ENCODE measurements around the gene NUDCD3. TPM values are rescaled to one million over a fixed set of nuclear protein-coding genes. Genes with fewer than 3 reads are reported as not detected.
A peak's percentile ranks its signal among the peaks of the same experiment; 100 is the strongest.

Gene NUDCD3
- total and polyA plus RNA-seq, 9 donors, result 60.0 to 90.4 (median 79.6) TPM

DNA sequence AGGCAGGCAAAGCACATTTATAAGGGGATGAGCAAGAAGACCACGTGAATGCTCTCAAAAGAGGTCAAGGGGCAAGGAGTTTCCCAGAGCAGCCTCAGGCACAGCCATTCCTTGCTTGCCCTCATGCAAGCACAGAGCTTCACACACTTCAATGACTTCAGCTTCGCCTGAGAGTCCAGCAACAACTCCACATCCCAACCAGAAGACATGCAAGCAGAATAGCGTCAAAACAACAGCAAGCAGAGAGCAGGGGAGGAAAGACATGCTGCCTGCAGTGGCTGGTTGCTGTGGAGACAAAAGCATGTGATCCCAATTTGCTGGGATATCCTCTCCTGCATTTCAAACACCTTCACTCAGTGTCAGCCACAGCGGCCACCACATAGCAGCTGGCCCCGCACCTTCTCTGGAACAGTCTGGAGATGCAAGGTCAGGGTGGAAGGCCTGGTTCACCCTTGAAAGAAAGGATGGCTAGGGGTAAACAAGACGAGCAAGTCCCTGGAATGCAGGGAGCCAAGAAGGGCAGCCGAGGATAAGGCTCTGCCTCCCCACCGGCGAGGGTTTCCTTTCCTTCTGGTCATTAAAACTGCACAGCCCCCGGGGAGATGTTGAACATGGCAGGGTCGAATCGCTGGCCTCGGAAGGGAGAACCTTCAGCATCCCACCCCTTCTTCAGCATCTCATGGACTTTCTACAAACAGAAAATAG is 104.9 kb downstream of the NUDCD3 start:
- H3K9me3 ChIP-seq (replicated peaks; ENCODE audit: control insufficient read depth, low read depth, low read length), result no peaks in the 10 kb centered on the region
- no peaks in the 10 kb centered on the region for H3K27me3 ChIP-seq (ENCODE audit: control insufficient read depth, insufficient read depth, low read length)
- peaks cover 16% of the 10 kb centered on the region for H3K4me1 ChIP-seq (ENCODE audit: control insufficient read depth, insufficient read depth, low read length)
- 75% methylated on average over 9 of the region's 13 CpGs for WGBS (ENCODE audit: insufficient coverage)
- DNase-seq, result no peak
- no peak overlapping the region for H3K27ac ChIP-seq (ENCODE audit: low read length)
- H3K4me3 ChIP-seq (ENCODE audit: low read length), result no peak overlapping the region
- peaks cover 71% of the 10 kb centered on the region for H3K36me3 ChIP-seq (ENCODE audit: control insufficient read depth, insufficient read depth, low read length)

DNA sequence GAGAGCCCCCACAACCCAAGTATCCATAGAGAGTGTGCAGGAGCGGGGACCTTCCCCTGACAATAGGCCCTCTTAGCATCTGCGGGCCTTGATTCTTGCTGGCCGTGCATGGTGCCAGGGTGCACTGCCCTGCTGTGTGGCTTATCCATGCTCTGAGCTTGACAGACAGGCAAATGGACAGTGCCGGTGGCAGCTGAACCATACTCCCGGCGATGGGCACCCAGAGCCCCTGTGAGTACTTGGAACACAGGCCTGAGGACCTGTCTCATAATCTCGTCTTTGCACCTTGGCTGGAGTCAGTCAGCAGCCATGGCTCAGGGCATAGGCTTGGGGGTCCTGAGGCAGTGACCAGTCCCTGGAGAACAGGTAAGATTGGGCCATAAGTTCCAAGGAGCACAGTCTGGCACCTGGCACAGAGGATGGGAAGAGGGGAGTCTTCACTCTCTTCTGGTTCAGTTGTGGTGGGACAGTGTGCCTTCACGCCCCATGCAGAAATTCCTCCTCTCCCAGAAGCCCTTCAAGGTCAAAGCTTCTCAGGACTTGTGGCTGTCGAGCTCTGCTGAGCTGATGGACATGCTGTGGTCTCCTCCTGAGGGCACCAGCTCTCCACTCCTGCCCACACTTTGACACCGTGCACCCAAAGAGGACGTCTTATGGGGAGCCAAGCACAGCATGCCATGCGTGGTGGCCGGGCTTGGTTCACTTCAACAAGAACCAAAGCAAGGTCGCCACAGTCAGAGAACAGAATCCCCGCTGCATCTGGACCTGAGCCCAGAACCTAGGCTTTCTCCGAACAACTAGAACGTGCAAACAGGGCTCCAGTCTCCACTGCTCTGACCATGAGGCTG is 105.6 kb downstream of the NUDCD3 start:
- WGBS (ENCODE audit: insufficient coverage), result 92% methylated on average over 17 of the region's 17 CpGs
- H3K27me3 ChIP-seq (ENCODE audit: control insufficient read depth, insufficient read depth, low read length), result no peaks in the 10 kb centered on the region
- no peaks in the 10 kb centered on the region for H3K9me3 ChIP-seq (replicated peaks; ENCODE audit: control insufficient read depth, low read depth, low read length)
- no peak overlapping the region for H3K4me3 ChIP-seq (ENCODE audit: low read length)
- H3K36me3 ChIP-seq (ENCODE audit: control insufficient read depth, insufficient read depth, low read length), result peaks cover 65% of the 10 kb centered on the region
- DNase-seq, result no peak
- peaks cover 16% of the 10 kb centered on the region for H3K4me1 ChIP-seq (ENCODE audit: control insufficient read depth, insufficient read depth, low read length)
- no peak overlapping the region for H3K27ac ChIP-seq (ENCODE audit: low read length)

DNA sequence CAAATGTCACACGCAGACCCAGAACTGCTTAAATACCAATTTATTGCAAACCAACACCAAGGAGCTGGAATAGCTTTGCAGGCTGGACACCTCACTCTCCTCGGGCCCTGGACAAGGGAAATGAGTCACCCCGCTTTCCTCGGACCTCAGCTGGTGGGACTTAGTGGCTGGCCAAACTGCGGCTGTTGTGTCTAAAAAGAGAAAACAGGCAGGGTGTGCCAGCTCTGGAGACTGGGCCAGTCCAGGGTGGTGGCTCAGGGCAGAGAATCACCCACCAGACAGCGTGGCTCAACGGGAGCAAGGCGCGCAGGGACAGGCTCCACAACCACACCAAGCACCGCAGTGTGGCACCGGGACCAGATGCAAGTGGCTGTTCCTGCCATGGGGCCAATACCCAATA is 106.9 kb downstream of the NUDCD3 start:
- WGBS (ENCODE audit: insufficient coverage), result 53% methylated on average over 4 of the region's 11 CpGs

DNA sequence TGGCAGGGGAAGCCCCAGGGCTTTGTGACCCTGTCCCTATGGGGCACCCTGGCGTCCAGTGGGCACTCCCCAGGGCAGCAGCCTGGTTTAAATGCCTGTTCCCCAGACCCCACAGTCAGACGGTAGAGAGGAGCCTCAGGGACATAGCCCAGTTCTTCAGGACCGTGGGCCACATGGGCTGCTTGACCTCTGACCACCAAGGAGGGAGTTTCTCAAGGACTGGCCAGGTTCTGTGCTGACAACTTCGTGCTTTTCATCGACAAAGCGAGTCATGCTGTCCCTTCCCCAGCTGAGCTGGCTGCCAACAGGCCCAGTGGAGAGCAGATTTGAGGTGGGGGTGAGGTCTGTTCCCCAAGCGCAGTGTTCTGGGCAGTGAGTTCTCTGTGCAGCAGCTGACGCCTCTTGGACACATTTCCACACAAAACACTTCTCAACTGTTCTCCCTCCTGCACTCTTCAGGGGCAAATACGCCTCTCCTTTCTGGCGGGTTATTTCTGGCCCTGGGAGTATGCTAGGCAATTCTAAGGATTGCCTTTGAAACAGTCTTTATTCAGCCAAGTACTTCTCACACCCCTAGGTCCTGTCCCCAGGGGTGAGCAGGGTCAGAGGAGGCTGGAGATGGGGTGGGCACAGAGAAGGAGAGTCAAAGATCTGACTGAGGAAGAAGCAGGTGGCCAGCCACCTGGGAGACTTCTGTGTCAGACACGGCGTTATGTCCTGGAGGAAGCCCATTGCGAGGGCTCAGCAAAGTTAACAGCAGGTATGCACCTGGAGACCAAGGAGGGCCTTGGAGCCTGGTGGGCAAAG is 107.8 kb downstream of the NUDCD3 start:
- Histone ChIP-seq H3K4me3 (ENCODE audit: low read length) (no peak overlapping the region), H3K36me3 (ENCODE audit: control insufficient read depth, insufficient read depth, low read length) (peaks cover 46% of the 10 kb centered on the region), H3K27me3 (ENCODE audit: control insufficient read depth, insufficient read depth, low read length) (no peaks in the 10 kb centered on the region), H3K27ac (ENCODE audit: low read length) (no peak overlapping the region), H3K9me3 (replicated peaks; ENCODE audit: control insufficient read depth, low read depth, low read length) (no peaks in the 10 kb centered on the region), H3K4me1 (ENCODE audit: control insufficient read depth, insufficient read depth, low read length) (peaks cover 16% of the 10 kb centered on the region)
- DNase-seq, result peak; percentile 48
- 56% methylated on average over 7 of the region's 13 CpGs for WGBS (ENCODE audit: insufficient coverage)

More for the DNA sequence above, 106.9 kb downstream of the NUDCD3 start:
- H3K27me3 ChIP-seq (ENCODE audit: control insufficient read depth, insufficient read depth, low read length), result no peaks in the 10 kb centered on the region
- no peak overlapping the region for H3K27ac ChIP-seq (ENCODE audit: low read length)
- H3K9me3 ChIP-seq (replicated peaks; ENCODE audit: control insufficient read depth, low read depth, low read length), result no peaks in the 10 kb centered on the region
- H3K4me1 ChIP-seq (ENCODE audit: control insufficient read depth, insufficient read depth, low read length), result peaks cover 16% of the 10 kb centered on the region
- no peak overlapping the region for H3K4me3 ChIP-seq (ENCODE audit: low read length)
- no peak for DNase-seq
- H3K36me3 ChIP-seq (ENCODE audit: control insufficient read depth, insufficient read depth, low read length), result peaks cover 53% of the 10 kb centered on the region

DNA sequence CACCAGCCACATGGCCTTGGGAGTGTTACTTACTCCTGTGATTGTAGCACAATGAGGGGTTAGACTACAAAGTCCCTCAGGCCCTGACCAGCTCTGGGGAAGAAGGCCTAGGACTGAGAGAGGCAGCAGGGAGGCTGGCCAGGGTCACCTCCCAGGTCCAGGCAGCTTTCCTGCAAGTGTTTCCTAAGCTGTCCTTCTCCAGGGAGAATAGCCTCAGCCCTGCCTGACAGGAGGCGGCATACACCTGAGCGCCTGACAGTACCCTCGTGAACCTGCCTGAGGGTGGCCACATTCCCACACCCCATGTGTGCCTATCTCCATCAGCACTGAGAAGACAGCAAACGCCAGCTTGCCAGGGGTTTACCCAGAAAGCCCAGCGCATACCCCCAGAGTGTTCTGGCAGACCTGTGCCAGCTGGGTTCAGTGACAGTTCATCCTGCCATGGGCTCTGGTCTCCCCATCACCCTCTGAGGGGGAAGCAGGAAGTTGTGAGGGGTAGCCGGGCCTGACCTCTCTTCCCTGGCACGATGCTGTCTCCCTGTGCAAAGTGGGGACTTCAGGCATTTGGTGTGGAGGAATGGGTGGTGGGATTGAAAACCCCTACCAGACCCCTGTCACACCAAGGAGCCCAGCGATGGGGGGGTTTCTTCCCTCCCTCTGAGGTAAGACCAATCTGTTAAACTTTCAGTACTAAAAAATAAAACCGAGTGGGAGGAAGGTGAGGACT is 108.8 kb downstream of the NUDCD3 start:
- H3K9me3 ChIP-seq (replicated peaks; ENCODE audit: control insufficient read depth, low read depth, low read length), result no peaks in the 10 kb centered on the region
- DNase-seq, result no peak
- H3K27me3 ChIP-seq (ENCODE audit: control insufficient read depth, insufficient read depth, low read length), result no peaks in the 10 kb centered on the region
- no peak overlapping the region for H3K4me3 ChIP-seq (ENCODE audit: low read length)
- WGBS (ENCODE audit: insufficient coverage), result 95% methylated on average over 5 of the region's 9 CpGs
- H3K36me3 ChIP-seq (ENCODE audit: control insufficient read depth, insufficient read depth, low read length), result peaks cover 41% of the 10 kb centered on the region
- H3K27ac ChIP-seq (ENCODE audit: low read length), result no peak overlapping the region
- H3K4me1 ChIP-seq (ENCODE audit: control insufficient read depth, insufficient read depth, low read length), result peaks cover 16% of the 10 kb centered on the region

DNA sequence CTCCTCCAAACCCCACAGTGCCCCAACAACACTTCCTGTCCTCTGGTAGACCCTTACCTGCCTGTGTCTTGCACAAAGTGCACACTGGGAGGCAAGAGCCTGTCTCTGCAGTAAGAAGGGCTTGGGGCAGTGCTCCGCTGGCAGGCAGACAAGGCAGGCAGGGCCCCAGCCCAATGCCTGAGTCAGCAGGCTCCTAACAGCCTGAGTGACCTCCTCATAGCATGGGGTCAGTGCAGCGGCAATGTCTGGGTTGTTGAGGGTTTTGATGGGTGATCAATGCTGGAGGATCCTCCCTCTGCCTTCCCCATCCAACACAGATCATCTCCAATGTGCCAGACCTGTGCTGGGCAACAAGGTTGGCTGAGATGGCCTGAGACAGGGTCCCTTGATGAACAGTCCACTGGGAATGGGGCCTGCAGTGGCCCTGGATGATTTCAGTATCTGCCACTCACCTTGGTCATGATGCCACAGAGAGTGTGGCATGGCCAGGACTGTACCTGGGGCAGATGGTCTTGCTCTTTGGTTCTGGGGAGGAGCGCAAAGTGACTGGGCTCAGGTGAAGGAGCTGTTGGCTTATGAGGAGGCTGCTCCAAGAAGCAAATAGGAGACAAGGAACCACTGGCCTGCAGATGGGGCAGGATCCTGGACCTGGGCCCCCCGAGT is 109.5 kb downstream of the NUDCD3 start:
- DNase-seq, result no peak
- Histone ChIP-seq H3K4me1 (ENCODE audit: control insufficient read depth, insufficient read depth, low read length) (peaks cover 16% of the 10 kb centered on the region), H3K36me3 (ENCODE audit: control insufficient read depth, insufficient read depth, low read length) (peaks cover 34% of the 10 kb centered on the region), H3K4me3 (ENCODE audit: low read length) (no peak overlapping the region), H3K27ac (ENCODE audit: low read length) (no peak overlapping the region), H3K27me3 (ENCODE audit: control insufficient read depth, insufficient read depth, low read length) (no peaks in the 10 kb centered on the region), H3K9me3 (replicated peaks; ENCODE audit: control insufficient read depth, low read depth, low read length) (no peaks in the 10 kb centered on the region)
- WGBS (ENCODE audit: insufficient coverage), result 87% methylated on average over 3 of the region's 4 CpGs

DNA sequence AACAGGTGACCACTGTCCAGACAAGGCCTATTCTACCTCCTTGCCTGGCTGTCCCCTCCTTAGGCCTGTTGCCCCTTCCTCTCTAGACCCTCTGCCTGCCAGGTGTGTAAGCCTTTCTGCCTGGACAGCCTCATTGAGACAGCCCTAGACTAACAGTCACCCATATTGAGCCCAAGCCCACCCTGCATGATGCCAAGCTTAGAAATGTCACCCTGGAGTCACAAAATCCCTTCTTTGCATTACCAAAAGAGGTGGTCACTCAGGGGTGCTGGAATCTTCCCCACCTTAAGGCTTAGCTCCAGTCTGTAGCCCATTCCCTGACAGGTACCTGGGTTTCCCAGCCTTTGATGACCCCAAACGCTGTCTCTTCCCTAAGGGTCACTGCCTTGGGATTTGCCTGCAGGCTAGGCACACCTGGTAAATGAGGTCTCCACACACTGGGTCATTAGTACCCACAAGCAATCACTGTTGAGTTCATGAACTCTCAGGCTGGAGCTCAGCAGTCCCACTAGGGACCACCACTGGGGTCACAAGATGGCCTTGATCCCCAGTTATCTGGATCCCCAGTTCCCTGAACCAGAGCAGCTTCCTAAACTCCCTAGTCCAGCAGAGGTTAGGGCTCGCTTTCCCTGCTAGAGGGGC is 110.1 kb downstream of the NUDCD3 start:
- peaks cover 27% of the 10 kb centered on the region for H3K36me3 ChIP-seq (ENCODE audit: control insufficient read depth, insufficient read depth, low read length)
- H3K27me3 ChIP-seq (ENCODE audit: control insufficient read depth, insufficient read depth, low read length), result no peaks in the 10 kb centered on the region
- DNase-seq, result no peak
- peaks cover 16% of the 10 kb centered on the region for H3K4me1 ChIP-seq (ENCODE audit: control insufficient read depth, insufficient read depth, low read length)
- WGBS (ENCODE audit: insufficient coverage), result 86% methylated on average over 2 of the region's 2 CpGs
- H3K9me3 ChIP-seq (replicated peaks; ENCODE audit: control insufficient read depth, low read depth, low read length), result no peaks in the 10 kb centered on the region
- no peak overlapping the region for H3K27ac ChIP-seq (ENCODE audit: low read length)
- no peak overlapping the region for H3K4me3 ChIP-seq (ENCODE audit: low read length)

DNA sequence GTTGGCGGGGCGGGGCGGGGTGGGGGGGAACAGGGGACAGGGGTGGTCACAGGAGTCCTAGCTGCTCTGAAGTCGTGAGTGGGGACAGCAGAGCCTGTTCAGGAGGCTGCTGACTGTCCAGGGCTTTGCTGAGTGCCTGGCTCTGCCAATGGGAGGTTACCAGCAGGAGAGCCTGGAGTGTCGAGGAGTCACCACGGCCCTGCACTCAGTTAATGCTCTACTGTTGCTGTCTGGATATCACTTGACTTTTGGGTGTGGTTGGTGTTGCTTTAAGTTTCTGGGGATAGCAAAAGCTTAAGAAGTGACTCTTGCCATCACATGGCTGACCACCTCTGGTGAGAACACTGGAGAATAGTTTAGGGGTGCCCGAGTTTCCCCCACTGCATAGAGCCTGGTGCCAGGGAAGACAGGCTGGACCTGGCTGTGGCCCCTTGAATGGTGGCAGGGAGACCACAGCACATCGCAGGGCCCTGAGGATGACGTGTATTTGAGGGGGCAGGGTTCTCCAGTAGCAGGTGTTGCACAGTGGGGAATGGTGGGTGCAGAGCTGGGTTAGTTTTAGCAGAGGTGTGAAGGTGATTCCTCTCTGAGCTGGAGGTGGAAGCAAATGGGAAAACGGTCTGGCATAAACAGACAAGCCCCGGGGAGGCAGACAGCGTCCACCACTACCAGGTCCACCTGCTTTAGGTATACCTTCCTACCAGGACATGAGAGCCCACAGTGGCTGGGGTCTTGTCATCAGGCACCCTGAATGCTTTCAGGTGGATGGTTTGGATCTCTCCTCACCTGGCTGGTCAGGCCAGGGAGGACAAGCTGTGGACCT is 110.9 kb downstream of the NUDCD3 start:
- Histone ChIP-seq H3K27ac (ENCODE audit: low read length) (no peak overlapping the region), H3K27me3 (ENCODE audit: control insufficient read depth, insufficient read depth, low read length) (no peaks in the 10 kb centered on the region), H3K4me1 (ENCODE audit: control insufficient read depth, insufficient read depth, low read length) (peaks cover 16% of the 10 kb centered on the region), H3K9me3 (replicated peaks; ENCODE audit: control insufficient read depth, low read depth, low read length) (no peaks in the 10 kb centered on the region), H3K4me3 (ENCODE audit: low read length) (no peak overlapping the region), H3K36me3 (ENCODE audit: control insufficient read depth, insufficient read depth, low read length) (peaks cover 20% of the 10 kb centered on the region)
- WGBS (ENCODE audit: insufficient coverage), result 76% methylated on average over 4 of the region's 12 CpGs
- DNase-seq, result no peak

Data from muscle of leg (tissue), 11 donors.